ENCODE data around the gene KRTAP3-2.

DNA sequence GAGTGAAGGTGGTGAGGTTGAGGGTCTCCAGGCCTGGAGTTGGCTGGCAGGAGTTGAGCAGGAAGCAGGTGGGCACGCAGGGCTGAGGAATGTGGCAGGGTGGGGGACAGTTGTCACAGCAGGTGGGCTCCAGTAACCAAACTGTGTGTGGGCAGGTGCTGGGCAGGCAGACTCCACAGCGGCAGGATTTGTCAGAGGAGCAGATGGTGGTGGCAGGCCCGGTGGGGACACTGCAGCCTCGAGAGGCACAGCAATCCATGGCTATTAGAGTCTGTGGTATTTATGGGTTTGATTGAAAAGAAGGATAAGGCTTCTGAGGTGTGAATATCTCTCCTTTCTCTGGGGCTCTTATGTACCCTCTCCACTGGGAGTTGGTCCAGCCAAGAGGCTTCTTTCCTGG lies 5.9 kb downstream of the KRTAP3-2 start, which contains the start of gene KRTAP3-3:
- TF ChIP-seq, protein P1, sequence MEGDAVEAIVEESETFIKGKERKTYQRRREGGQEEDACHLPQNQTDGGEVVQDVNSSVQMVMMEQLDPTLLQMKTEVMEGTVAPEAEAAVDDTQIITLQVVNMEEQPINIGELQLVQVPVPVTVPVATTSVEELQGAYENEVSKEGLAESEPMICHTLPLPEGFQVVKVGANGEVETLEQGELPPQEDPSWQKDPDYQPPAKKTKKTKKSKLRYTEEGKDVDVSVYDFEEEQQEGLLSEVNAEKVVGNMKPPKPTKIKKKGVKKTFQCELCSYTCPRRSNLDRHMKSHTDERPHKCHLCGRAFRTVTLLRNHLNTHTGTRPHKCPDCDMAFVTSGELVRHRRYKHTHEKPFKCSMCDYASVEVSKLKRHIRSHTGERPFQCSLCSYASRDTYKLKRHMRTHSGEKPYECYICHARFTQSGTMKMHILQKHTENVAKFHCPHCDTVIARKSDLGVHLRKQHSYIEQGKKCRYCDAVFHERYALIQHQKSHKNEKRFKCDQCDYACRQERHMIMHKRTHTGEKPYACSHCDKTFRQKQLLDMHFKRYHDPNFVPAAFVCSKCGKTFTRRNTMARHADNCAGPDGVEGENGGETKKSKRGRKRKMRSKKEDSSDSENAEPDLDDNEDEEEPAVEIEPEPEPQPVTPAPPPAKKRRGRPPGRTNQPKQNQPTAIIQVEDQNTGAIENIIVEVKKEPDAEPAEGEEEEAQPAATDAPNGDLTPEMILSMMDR (IDR thresholded peaks at IDR 0.05): no peak
- TF ChIP-seq POLR2AphosphoS5 (IDR thresholded peaks at IDR 0.05; ENCODE audit: low read depth, low read length) (no peak), TCF7L2 (IDR thresholded peaks at IDR 0.05; ENCODE audit: low read depth, low read length) (no peak)
- TF ChIP-seq, protein P2, sequence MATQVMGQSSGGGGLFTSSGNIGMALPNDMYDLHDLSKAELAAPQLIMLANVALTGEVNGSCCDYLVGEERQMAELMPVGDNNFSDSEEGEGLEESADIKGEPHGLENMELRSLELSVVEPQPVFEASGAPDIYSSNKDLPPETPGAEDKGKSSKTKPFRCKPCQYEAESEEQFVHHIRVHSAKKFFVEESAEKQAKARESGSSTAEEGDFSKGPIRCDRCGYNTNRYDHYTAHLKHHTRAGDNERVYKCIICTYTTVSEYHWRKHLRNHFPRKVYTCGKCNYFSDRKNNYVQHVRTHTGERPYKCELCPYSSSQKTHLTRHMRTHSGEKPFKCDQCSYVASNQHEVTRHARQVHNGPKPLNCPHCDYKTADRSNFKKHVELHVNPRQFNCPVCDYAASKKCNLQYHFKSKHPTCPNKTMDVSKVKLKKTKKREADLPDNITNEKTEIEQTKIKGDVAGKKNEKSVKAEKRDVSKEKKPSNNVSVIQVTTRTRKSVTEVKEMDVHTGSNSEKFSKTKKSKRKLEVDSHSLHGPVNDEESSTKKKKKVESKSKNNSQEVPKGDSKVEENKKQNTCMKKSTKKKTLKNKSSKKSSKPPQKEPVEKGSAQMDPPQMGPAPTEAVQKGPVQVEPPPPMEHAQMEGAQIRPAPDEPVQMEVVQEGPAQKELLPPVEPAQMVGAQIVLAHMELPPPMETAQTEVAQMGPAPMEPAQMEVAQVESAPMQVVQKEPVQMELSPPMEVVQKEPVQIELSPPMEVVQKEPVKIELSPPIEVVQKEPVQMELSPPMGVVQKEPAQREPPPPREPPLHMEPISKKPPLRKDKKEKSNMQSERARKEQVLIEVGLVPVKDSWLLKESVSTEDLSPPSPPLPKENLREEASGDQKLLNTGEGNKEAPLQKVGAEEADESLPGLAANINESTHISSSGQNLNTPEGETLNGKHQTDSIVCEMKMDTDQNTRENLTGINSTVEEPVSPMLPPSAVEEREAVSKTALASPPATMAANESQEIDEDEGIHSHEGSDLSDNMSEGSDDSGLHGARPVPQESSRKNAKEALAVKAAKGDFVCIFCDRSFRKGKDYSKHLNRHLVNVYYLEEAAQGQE (IDR thresholded peaks at IDR 0.05; ENCODE audit: insufficient read depth in 1 of 2, low read depth in 2 of 2, low read length in 1 of 2): no peak
